ENCODE results near the gene CENPVL3. TPM values are rescaled to one million over a fixed set of nuclear protein-coding genes. Genes with fewer than 3 reads are reported as not detected.
"Not testable (repeated sequence)": the region's sequence is repeated elsewhere in the genome, so short reads cannot be mapped to it uniquely, and the experiment has no call there.

The CENPVL3 gene
- not detected for total RNA-seq

GRCh38 chrX:51618241-51619155 lies at the start of gene CENPVL3:
CENPVL3 (minus strand) TSS chrX:51618912; CDS start chrX:51618873, 39 bp downstream.
- DNase-seq (ENCODE audit: low spot score in 2 of 2); intact Hi-C loops (cut with DNase I; ENCODE audit: low total_unique reads); H3K27ac ChIP-seq; H3K36me3 ChIP-seq; H3K9me3 ChIP-seq; H3K4me1 ChIP-seq: not testable (repeated sequence)
- Histone ChIP-seq H3K27me3 (peaks cover 0 to 59% of the 10 kb centered on the region in 2 donors), H3K4me3 (peak within 1 kb of the TSS in 2 of 3 donors; percentile 35 to 44)

- no peak for DNase-seq (ENCODE audit: low spot score in 2 of 2)
- H3K27me3 ChIP-seq: peaks cover 0 to 37% of the 10 kb centered on the region in 2 donors
- H3K4me3 ChIP-seq: no peak overlapping the region
- H3K4me1 ChIP-seq: no peaks in the 10 kb centered on the region
- H3K36me3 ChIP-seq: no peaks in the 10 kb centered on the region
- no peak overlapping the region for H3K27ac ChIP-seq
- TF ChIP-seq POLR2AphosphoS5 (IDR thresholded peaks at IDR 0.05) (no peak), CTCF (IDR thresholded peaks at IDR 0.05) (no peak), POLR2A (IDR thresholded peaks at IDR 0.05) (no peak)
- H3K9me3 ChIP-seq: no peaks in the 10 kb centered on the region
- intact Hi-C loops (cut with DNase I; ENCODE audit: low total_unique reads): no loop called here
These were observed 47.3 kb upstream of the CENPVL3 start for GRCh38 chrX:51665981-51666380.

DNA sequence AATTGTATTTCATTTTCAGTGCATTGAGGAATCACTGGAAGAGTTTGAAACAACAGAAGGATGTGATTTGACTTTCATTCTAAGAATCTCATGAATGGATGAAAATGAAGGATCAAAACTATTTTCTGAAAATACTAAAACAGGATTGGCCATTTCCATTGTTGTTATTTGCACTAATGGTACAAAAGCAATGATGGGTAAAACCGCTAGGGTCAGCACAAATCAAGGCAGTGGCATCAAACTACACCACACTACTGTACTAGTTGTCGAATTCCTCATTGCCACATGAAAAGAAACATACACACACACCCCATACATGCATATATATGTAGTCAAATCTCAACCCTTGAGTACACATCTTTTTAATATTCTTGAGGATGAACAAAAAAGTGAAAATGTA lies 24.7 kb upstream of the CENPVL3 start:
- no peak for DNase-seq (ENCODE audit: low spot score in 2 of 2)
- no peaks in the 10 kb centered on the region for H3K4me1 ChIP-seq
- no peak overlapping the region for H3K27ac ChIP-seq
- intact Hi-C loops (cut with DNase I; ENCODE audit: low total_unique reads): no loop called here
- TF ChIP-seq POLR2AphosphoS5 (IDR thresholded peaks at IDR 0.05) (no peak), CTCF (IDR thresholded peaks at IDR 0.05) (no peak)
- no peak overlapping the region for H3K4me3 ChIP-seq
- H3K27me3 ChIP-seq: peaks cover 0 to 57% of the 10 kb centered on the region in 2 donors
- no peaks in the 10 kb centered on the region for H3K36me3 ChIP-seq
- H3K9me3 ChIP-seq: no peaks in the 10 kb centered on the region

DNA sequence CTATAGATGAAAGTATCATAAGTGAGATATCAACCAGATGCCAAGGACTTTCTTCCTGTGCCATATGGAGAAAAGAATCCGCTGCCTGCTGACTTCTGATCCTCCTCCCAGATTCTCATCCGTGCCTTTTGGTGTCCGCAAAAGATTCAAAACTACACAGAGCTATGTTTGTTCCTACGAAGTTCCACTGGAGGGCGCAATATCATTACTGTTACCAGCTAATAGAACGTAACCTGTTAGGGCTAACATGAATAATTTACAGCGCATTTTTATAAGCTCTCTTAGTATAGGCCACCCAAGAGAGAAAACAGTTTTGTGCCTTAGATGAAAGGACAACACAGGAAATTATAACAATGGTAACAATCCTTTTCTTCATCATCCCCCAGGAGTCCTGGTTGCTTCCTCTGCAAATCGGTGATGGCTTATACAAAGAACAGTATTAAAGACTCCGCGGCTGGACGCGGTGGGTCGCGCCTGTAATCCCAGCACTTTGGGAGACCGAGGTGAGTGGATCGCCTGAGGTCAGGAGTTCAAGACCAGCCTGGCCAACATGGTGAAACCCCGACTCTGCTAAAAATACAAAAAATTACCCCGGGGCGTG lies 22.8 kb upstream of the CENPVL3 start:
- TF ChIP-seq POLR2A (IDR thresholded peaks at IDR 0.05) (no peak), CTCF (IDR thresholded peaks at IDR 0.05) (peak in 1 of 3 donors; percentile 20), POLR2AphosphoS5 (IDR thresholded peaks at IDR 0.05) (no peak)
- no peaks in the 10 kb centered on the region for H3K36me3 ChIP-seq
- intact Hi-C loops (cut with DNase I; ENCODE audit: low total_unique reads): no loop called here
- no peaks in the 10 kb centered on the region for H3K4me1 ChIP-seq
- peaks cover 0 to 75% of the 10 kb centered on the region in 2 donors for H3K27me3 ChIP-seq
- no peak overlapping the region for H3K4me3 ChIP-seq
- DNase-seq (ENCODE audit: low spot score in 2 of 2): no peak
- no peaks in the 10 kb centered on the region for H3K9me3 ChIP-seq
- no peak overlapping the region for H3K27ac ChIP-seq

GRCh38 chrX:51636511-51636910 lies 17.8 kb upstream of the CENPVL3 start:
- H3K9me3 ChIP-seq; H3K4me3 ChIP-seq; DNase-seq (ENCODE audit: low spot score in 2 of 2); intact Hi-C loops (cut with DNase I; ENCODE audit: low total_unique reads); H3K4me1 ChIP-seq; H3K36me3 ChIP-seq; H3K27ac ChIP-seq: not testable (repeated sequence)
- peaks cover 0 to 60% of the 10 kb centered on the region in 2 donors for H3K27me3 ChIP-seq

DNA sequence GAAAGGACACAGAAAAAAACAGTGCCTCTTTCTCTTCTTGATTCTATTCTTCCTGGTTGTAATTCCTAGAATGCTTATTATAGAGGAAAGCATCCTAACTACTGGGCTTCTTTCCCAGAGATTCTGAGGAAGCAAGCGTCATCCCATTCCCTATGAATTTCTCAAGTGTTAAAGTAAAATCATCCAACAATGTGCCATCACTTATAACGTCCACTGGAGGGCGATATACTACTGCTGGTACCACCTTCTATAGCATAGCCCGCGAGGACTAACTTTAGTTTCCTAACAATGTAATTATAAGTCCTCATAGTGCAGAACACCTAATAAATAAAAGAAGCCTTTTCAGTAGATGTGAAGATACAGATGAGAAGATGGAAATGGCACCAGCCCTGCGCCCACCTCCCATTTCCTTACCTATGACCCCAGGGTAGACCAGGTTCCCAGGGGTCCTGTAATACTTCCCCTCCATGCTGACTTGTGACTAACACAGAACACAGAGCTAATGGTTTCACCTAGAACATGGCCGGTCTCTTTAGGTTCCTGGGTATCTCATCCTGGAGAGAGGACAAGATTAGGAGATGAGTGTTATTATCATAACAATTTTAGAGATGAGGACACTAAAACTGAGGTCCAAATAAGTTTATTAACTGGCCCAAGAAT lies 4.2 kb downstream of the CENPVL3 start:
- Histone ChIP-seq H3K9me3 (no peaks in the 10 kb centered on the region), H3K27ac (no peak overlapping the region), H3K27me3 (peaks cover 0 to 56% of the 10 kb centered on the region in 2 donors), H3K4me1 (no peaks in the 10 kb centered on the region), H3K4me3 (no peak overlapping the region), H3K36me3 (no peaks in the 10 kb centered on the region)
- no peak for DNase-seq (ENCODE audit: low spot score in 2 of 2)
- peak in 2 of 3 donors; percentile 15 to 27 for TF ChIP-seq CTCF (IDR thresholded peaks at IDR 0.05)
- TF ChIP-seq POLR2A (IDR thresholded peaks at IDR 0.05): no peak
- intact Hi-C loops (cut with DNase I; ENCODE audit: low total_unique reads): no loop called here
